GM20431 (cell line): Measurements from ENCODE around the gene SLC22A25.
"Not testable (repeated sequence)": the region's sequence is repeated elsewhere in the genome, so short reads cannot be mapped to it uniquely, and the experiment has no call there.

Experiments used
- in situ Hi-C: fragments of 300-500 bp; cut with MseI, MboI; formaldehyde crosslinking; loops from one replicate; pipeline ENCODE4 v1.15.0; 2020; ENCODE audit warnings: low sequenced_read_pairs; ENCODE audit not compliant: unreplicated experiment

Gene SLC22A25

DNA sequence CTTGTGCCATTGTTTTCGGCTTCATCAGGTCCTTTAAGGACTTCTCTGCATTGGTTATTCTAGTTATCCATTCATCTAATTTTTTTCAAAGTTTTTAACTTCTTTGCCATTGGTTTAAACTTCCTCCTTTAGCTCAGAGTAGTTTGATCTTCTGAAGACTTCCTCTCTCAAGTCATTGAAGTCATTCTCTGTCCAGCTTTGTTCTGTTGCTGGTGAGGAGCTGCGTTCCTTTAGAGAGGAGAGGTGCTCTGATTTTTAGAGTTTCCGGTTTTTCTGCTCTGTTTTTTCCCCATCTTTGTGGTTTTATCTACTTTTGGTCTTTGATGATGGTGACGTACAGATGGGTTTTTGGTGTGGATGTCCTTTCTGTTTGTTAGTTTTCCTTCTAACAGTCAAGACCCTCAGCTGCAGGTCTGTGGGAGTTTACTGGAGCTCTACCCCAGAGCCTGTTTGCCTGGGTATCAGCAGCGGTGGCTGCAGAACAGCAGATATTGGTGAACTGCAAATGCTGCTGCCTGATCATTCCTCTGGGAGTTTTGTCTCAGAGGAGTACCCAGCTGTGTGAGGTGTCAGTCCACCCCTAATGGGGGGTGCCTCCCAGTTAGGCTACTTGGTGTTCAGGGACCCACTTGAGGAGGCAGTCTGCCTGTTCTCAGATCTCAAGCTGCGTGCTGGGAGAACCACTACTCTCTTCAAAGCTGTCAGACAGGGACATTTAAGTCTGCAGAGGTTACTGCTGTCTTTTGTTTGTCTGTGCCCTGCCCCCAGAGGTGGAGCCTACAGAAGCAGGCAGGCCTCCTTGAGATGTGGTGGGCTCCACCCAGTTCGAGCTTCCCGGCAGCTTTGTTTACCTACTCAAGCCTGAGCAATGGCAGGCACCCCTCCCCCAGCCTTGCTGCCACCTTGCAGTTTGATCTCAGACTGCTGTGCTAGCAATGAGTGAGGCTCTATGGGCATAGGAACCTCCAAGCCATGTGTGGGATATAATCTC, 7.6 kb downstream of the SLC22A25 start:
- in situ Hi-C loops, result not testable (repeated sequence)

DNA sequence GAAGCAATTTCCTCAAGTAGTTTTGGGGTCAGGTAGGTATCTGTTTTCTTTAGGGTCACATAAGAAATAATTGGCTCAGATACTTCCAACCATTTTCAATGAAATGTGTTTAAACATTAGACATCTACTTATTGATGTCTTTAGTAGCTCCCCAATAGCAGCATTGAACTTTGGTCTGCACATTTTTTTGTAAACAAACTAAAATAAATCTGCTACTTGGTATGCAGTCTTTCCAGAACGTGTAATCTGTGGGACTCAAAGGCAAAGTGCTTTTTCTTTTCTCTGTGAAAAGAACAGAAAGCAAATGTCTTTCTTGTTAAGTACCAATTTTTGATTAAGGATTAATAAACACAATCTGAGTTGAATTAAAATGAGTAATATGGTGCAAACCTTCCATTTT, 13.6 kb downstream of the SLC22A25 start:
- in situ Hi-C loops, result no loop called here

DNA sequence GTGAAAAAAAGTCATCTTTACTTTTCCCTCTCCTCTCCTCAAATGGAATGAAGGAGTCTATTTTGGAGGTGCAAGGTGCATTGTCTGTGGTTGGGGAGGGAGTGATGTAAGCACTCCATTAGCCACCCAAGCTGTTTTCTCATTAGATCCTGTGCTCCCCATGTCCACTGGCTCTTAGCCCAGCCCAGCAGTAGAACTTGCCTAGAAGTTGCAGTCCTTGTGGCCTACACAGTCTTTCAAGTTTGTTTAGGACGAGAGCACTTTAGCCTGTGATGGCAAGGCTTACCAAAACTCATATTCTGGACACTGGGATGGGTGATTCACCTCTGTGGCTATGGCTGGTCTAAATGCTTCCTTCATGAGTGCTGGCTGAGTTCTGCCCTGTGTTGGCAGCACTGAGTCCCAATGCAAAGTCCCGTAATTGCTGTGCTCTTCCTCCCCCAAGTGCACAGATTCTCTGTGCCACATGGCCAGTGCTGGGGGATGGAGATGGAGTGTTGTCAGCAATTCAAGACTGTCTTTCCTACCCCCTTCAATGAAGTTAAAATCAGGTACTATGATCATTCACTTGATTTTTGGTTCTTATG, 15.8 kb downstream of the SLC22A25 start:
- in situ Hi-C loops, result no loop called here

DNA sequence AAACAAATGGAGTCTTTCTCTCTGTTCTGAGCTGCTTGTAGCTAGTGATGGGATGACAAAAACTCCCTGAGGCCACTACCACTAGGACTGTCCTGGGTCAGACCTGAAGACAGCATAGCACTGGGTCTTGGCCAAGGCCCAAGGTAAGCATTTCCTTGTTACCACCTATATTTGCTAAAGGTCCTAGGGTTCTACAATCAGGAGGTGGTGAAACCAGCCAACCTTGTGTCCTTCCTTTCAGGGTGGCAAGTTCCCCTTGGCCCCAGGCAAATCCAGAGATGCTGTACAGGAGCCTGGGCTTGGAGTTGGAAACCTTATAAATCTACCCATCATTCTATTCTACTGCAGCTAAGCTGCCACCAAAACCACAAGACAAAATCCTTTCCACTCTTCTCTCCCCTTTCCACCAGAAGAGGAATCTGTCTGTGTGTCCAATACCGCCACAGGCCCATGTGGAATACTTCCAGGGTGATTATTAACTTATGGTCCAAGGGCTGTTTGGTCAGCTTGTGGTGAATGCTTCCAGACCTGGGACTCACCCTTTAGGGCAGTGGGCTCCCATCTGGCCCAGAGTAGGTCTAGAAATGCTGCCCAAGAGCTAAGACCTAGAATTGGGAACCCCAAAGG, 16.8 kb downstream of the SLC22A25 start:
- in situ Hi-C loops, result no loop called here

DNA sequence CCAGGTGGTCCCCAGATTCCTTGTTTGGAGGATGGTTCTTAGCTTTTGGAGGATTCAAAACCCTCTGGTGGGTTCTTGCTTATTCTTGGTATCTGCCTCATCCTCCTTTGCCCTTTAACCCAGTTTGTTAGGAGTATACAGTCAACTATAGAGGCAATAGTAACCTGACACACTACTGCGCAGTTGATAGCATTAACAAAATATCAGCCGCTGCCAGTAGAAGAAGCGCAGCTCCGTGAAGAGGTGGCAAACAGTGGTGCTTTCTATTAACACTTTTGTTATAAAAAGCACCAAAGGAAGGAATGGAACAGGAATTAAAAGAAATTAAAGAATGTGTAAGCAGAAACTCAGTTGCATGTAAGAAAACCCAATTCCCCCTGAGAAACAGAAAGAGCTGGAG, 29.3 kb downstream of the SLC22A25 start:
- in situ Hi-C loops, result loop anchor here (25.0 kb wide), 2 partner anchors 177 to 302 kb away; partner anchors contain the start of gene CHRM1

DNA sequence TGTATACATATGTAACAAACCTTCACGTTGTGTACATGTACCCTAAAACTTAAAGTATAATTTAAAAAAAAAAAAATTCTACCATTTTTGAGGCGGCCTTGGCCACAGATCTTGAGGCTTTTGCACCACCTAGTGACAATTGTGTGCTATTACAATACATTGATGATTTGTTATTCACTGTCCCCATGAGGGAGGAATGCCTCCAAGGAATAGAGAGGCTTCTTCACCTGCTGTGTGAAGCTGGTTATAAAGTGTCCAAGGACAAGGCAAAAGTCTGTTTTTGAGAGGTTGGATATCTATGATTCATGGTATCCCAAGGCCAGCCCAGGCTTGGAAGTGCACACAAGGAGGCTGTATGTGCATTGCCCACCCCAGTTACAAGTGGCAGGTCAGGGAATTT, 30.7 kb downstream of the SLC22A25 start:
- in situ Hi-C loops, result loop anchor here (25.0 kb wide), 2 partner anchors 175 to 300 kb away; partner anchors contain the start of gene CHRM1

DNA sequence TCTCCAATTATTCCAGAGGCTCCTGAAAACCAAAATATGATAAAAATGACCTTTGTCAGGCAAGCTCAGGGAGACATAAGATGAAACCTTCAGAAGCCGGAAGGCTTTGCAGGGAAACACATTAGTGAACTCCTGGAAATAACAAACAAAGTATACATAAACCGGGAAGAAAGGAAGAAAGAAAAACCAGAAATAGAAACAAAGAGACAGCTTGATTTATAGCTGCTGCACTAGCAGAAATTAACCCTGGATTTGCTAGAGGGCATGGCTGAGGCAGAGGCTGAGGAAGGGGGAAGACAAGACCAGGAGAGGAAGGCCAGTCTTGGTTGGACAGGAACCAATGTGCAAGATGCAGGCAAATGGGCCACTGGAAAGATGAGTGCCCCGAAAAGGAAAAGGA, 33.3 kb downstream of the SLC22A25 start:
- in situ Hi-C loops, result loop anchor here (25.0 kb wide), 2 partner anchors 173 to 298 kb away; partner anchors contain the start of gene CHRM1
